Stimulated activated CD8-positive, alpha-beta memory T cell treated with anti-CD3 and anti-CD28 coated beads, Interleukin-15, amount 100 ng/mL, for 1 hour (primary cell): ENCODE measurements around the gene ZNF442.
"Not testable (repeated sequence)": the region's sequence is repeated elsewhere in the genome, so short reads cannot be mapped to it uniquely, and the experiment has no call there.

Experiments used
- DNase-seq: peaks from one replicate; pipeline ENCODE4 v3.0.0-alpha.2; 2020; ENCODE audit warnings: low read depth

The ZNF442 gene

GRCh38 chr19:12330340-12330739 is 35.1 kb downstream of the ZNF442 start:
- no peak for DNase-seq

GRCh38 chr19:12325690-12326089 is 39.8 kb downstream of the ZNF442 start:
- DNase-seq = no peak

GRCh38 chr19:12318782-12319413 is 46.6 kb downstream of the ZNF442 start:
- DNase-seq = no peak

GRCh38 chr19:12314553-12314952 is 50.9 kb downstream of the ZNF442 start:
- DNase-seq = no peak

GRCh38 chr19:12308891-12309290 is 56.6 kb downstream of the ZNF442 start:
- not testable (repeated sequence) for DNase-seq
